ENCODE results near the gene CREB1.

- TF ChIP-seq YY1 (IDR thresholded peaks at IDR 0.05; ENCODE audit: low read depth) (no peak), CEBPB (IDR thresholded peaks at IDR 0.05) (no peak)
- TF ChIP-seq, protein P1, sequence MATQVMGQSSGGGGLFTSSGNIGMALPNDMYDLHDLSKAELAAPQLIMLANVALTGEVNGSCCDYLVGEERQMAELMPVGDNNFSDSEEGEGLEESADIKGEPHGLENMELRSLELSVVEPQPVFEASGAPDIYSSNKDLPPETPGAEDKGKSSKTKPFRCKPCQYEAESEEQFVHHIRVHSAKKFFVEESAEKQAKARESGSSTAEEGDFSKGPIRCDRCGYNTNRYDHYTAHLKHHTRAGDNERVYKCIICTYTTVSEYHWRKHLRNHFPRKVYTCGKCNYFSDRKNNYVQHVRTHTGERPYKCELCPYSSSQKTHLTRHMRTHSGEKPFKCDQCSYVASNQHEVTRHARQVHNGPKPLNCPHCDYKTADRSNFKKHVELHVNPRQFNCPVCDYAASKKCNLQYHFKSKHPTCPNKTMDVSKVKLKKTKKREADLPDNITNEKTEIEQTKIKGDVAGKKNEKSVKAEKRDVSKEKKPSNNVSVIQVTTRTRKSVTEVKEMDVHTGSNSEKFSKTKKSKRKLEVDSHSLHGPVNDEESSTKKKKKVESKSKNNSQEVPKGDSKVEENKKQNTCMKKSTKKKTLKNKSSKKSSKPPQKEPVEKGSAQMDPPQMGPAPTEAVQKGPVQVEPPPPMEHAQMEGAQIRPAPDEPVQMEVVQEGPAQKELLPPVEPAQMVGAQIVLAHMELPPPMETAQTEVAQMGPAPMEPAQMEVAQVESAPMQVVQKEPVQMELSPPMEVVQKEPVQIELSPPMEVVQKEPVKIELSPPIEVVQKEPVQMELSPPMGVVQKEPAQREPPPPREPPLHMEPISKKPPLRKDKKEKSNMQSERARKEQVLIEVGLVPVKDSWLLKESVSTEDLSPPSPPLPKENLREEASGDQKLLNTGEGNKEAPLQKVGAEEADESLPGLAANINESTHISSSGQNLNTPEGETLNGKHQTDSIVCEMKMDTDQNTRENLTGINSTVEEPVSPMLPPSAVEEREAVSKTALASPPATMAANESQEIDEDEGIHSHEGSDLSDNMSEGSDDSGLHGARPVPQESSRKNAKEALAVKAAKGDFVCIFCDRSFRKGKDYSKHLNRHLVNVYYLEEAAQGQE (IDR thresholded peaks at IDR 0.05; ENCODE audit: low read depth), result no peak
Measured at GRCh38 chr2:207498427-207498826, 31.3 kb upstream of the CREB1 start.
